Gastrocnemius medialis (tissue), 4 donors: ENCODE data around the gene FTH1. TPM values are rescaled to one million over a fixed set of nuclear protein-coding genes. Genes with fewer than 3 reads are reported as not detected.

Experiments
- ATAC-seq, 2 donors: fragments of 150-250 bp; one replicate each; pipeline ENCODE4 v1.9.1; 2016
- DNase-seq, 2 donors: peaks; one replicate each; pipeline ENCODE4 v3.0.0-alpha.2; 2019
- H3K27ac ChIP-seq, 4 donors: fragments of 200-600 bp; sonication (generic); 1 replicate in 1 of 4; 2 replicates in 3 of 4; pipeline ENCODE4 v1.5.1; 2016 to 2018; ENCODE audit warnings: mild to moderate bottlenecking in 2 of 4, moderate library complexity in 1 of 4
- H3K27me3 ChIP-seq, 3 donors: fragments of 200-600 bp; sonication (generic) in 2 of 3; 1 replicate in 1 of 3; 2 replicates in 2 of 3; pipeline versions ENCODE4 v1.5.1 to v1.6.0; 2016 to 2019; ENCODE audit warnings: mild to moderate bottlenecking in 1 of 3, moderate library complexity in 1 of 3
- H3K36me3 ChIP-seq, 2 donors: fragments of 200-600 bp; sonication (generic) in 1 of 2; one replicate each; pipeline ENCODE4 v1.5.1; 2017 to 2018
- H3K4me1 ChIP-seq, 2 donors: fragments of 200-600 bp; sonication (generic) in 1 of 2; one replicate each; pipeline ENCODE4 v1.5.1; 2016 to 2017; ENCODE audit warnings: mild to moderate bottlenecking in 2 of 2
- H3K4me3 ChIP-seq, 4 donors: fragments of 200-600 bp; sonication (generic) in 3 of 4; 1 replicate in 1 of 4; 2 replicates in 3 of 4; pipeline ENCODE4 v1.5.1; 2016 to 2019; ENCODE audit warnings: mild to moderate bottlenecking in 2 of 4
- H3K9me3 ChIP-seq, 3 donors: fragments of 200-600 bp; sonication (generic) in 2 of 3; 1 replicate in 1 of 3; 2 replicates in 2 of 3; pipeline ENCODE4 v1.5.1; 2016 to 2019
- POLR2A ChIP-seq, 2 donors: fragments of 450-650 bp; IDR thresholded peaks; one replicate each; pipeline ENCODE4 v1.6.1; 2017; ENCODE audit warnings: antibody characterized with exemption in 2 of 2, mild to moderate bottlenecking in 2 of 2, moderate library complexity in 2 of 2
- in situ Hi-C, 4 donors: fragments of 200-750 bp; cut with MboI; loops; one replicate each; pipeline versions ENCODE4 v1.15.0 to v1.8.0; 2017; ENCODE audit warnings: low sequenced_read_pairs in 4 of 4
- intact Hi-C: fragments of 100-400 bp; cut with DNase I; formaldehyde crosslinking; loops from one replicate; pipeline ENCODE4 v1.15.1; 2023; ENCODE audit warnings: low total_unique reads
- total RNA-seq, 4 donors: library from RNA; depleted of rRNA; stranded (reverse); fragments of >200 nt; gene quantifications; one replicate each; pipeline versions ENCODE4 v1.1.0 to v1.2.3, GENCODE V29; 2016
- TF ChIP-seq, protein P1 (sequence below), 5 experiments: fragments of 450-650 bp in 3 of 5; fragments of 200-600 bp in 2 of 5; sonication (generic) in 2 of 5; IDR thresholded peaks in 4 of 5; conservative IDR thresholded peaks in 1 of 5; 1 replicate in 4 of 5; 2 replicates in 1 of 5; pipeline ENCODE4 v1.5.1; 2016 to 2019; ENCODE audit warnings: antibody characterized with exemption in 5 of 5, mild to moderate bottlenecking in 3 of 5, moderate library complexity in 3 of 5

The FTH1 gene
- total RNA-seq, 4 donors from 2014 or later: 1,340 to 3,366 (median 1,705) TPM

- Histone ChIP-seq H3K9me3 (no peaks in the 10 kb centered on the region), H3K36me3 (no peaks in the 10 kb centered on the region), H3K4me3 (no peak within 1 kb of the TSS), H3K27me3 (peaks cover 9 to 13% (median 10%) of the 10 kb centered on the region in 3 donors), H3K4me1 (peaks cover 6% of the 10 kb centered on the region in 2 donors), H3K27ac (no peak within 1 kb of the TSS)
- intact Hi-C loops (no loop called here), in situ Hi-C loops (loop anchor here in 1 of 4 donors (10.0 kb wide), 1 partner anchor 65 kb away; no protein-coding TSS in a partner anchor)
- TF ChIP-seq, protein P1, sequence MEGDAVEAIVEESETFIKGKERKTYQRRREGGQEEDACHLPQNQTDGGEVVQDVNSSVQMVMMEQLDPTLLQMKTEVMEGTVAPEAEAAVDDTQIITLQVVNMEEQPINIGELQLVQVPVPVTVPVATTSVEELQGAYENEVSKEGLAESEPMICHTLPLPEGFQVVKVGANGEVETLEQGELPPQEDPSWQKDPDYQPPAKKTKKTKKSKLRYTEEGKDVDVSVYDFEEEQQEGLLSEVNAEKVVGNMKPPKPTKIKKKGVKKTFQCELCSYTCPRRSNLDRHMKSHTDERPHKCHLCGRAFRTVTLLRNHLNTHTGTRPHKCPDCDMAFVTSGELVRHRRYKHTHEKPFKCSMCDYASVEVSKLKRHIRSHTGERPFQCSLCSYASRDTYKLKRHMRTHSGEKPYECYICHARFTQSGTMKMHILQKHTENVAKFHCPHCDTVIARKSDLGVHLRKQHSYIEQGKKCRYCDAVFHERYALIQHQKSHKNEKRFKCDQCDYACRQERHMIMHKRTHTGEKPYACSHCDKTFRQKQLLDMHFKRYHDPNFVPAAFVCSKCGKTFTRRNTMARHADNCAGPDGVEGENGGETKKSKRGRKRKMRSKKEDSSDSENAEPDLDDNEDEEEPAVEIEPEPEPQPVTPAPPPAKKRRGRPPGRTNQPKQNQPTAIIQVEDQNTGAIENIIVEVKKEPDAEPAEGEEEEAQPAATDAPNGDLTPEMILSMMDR (IDR thresholded peaks at IDR 0.05 in 4 of 5, conservative IDR thresholded peaks at IDR 0.05 in 1 of 5): no peak
- TF ChIP-seq POLR2A (IDR thresholded peaks at IDR 0.05): no peak
- ATAC-seq (no peak), DNase-seq (no peak)
Measured at GRCh38 chr11:61950035-61950547, 17.3 kb downstream of the FTH1 start, which contains the start of gene BEST1. BEST1 (plus strand) TSS chr11:61950351; CDS start chr11:61951807, 1,456 bp downstream.

GRCh38 chr11:61949169-61950034, 18.0 kb downstream of the FTH1 start:
- Histone ChIP-seq H3K9me3 (no peaks in the 10 kb centered on the region), H3K27ac (no peak overlapping the region), H3K27me3 (peaks cover 3 to 9% (median 6%) of the 10 kb centered on the region in 3 donors), H3K36me3 (no peaks in the 10 kb centered on the region), H3K4me1 (peaks cover 0 to 1% of the 10 kb centered on the region in 2 donors), H3K4me3 (no peak overlapping the region)
- in situ Hi-C loops: loop anchor here in 3 of 4 donors (5.0 to 10.0 kb wide), 3 partner anchors 52 to 65 kb away; partner anchors contain the start of gene FADS3 (in 1 of the 3)
- DNase-seq: peak; percentile 63 to 77
- TF ChIP-seq, protein P1 (IDR thresholded peaks at IDR 0.05 in 4 of 5, conservative IDR thresholded peaks at IDR 0.05 in 1 of 5): no peak
- TF ChIP-seq POLR2A (IDR thresholded peaks at IDR 0.05): no peak
- ATAC-seq: peak; percentile 76 to 79
- intact Hi-C loops: loop anchor here (5.0 kb wide), 1 partner anchor 158 kb away; no protein-coding TSS in a partner anchor

DNA sequence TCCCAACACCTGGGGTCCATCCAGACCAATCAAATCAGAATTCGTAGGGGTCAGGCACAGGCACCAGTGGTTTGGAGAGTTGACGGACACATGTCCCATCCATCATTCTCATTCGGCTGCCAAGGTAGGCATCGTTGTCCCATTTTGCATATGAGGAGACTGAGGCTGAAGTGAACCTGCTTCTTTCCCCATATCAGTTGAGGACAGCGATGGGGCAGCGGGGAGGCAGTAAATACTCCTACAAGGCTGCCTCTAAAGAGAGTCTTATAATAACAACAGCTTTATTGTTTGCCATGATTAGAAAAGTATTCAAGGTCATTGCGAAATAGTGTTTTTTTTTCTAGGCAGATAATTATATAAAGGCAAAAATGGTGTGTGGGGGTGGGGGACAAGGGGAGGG, 18.9 kb downstream of the FTH1 start:
- TF ChIP-seq, protein P1 (IDR thresholded peaks at IDR 0.05 in 4 of 5, conservative IDR thresholded peaks at IDR 0.05 in 1 of 5): no peak
- no peak for TF ChIP-seq POLR2A (IDR thresholded peaks at IDR 0.05)
- Histone ChIP-seq H3K4me3 (no peak overlapping the region), H3K4me1 (no peaks in the 10 kb centered on the region), H3K27ac (no peak overlapping the region), H3K36me3 (no peaks in the 10 kb centered on the region), H3K27me3 (peaks cover 0 to 1% (median 0%) of the 10 kb centered on the region in 3 donors), H3K9me3 (no peaks in the 10 kb centered on the region)
- ATAC-seq: no peak
- intact Hi-C loops: loop anchor here (5.0 kb wide), 1 partner anchor 159 kb away; no protein-coding TSS in a partner anchor
- in situ Hi-C loops: loop anchor here in 2 of 4 donors (5.0 to 10.0 kb wide), 2 partner anchors 51 to 54 kb away; partner anchors contain the start of gene FADS3 (in 1 of the 2)
- no peak for DNase-seq

DNA sequence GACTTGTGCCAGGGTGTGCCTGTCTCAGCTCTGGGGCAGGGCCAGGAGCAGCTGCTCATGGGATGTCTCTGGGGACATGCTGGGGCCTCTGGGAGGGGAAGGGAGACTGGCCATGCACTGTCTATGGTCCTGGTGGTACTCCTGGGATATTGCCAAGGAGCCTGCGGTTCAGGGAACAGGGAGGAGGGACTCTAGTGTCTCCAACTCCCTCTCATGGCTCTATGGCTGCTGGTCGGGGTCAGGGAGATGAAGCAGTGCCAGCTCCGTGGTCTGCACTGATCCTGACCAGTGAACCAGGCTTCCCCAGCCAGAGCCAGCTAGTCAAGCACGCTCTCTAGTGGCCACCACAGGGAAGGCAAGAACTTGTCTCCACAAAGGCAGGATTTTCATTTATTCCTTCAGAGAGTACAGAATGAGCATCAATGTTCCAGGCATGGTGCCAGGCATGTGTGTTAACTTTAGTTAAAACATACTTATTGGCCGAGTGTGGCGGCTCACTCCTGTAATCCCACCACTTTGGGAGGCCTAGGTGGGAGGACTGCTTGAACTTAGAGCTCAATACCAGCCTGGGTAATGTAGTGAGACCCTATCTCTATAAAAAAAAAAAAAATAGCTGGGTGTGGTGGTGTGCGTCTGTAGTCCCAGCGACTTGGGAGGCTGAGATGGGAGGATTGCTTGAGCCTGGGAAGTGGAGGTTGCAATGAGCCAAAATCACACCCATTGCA, 19.8 kb downstream of the FTH1 start:
- Histone ChIP-seq H3K36me3 (no peaks in the 10 kb centered on the region), H3K4me1 (no peaks in the 10 kb centered on the region), H3K27me3 (no peaks in the 10 kb centered on the region), H3K27ac (no peak overlapping the region), H3K4me3 (no peak overlapping the region), H3K9me3 (no peaks in the 10 kb centered on the region)
- in situ Hi-C loops: loop anchor here in 2 of 4 donors (5.0 to 10.0 kb wide), 2 partner anchors 50 to 53 kb away; partner anchors contain the start of gene FADS3 (in 1 of the 2)
- intact Hi-C loops: loop anchor here (1.0 to 5.0 kb wide), 5 partner anchors 48 to 160 kb away; no protein-coding TSS in a partner anchor
- ATAC-seq (peak; percentile 89 to 91), DNase-seq (peak; percentile 72 to 82)
- TF ChIP-seq POLR2A (IDR thresholded peaks at IDR 0.05): no peak
- TF ChIP-seq, protein P1 (IDR thresholded peaks at IDR 0.05 in 4 of 5, conservative IDR thresholded peaks at IDR 0.05 in 1 of 5): peak; percentile 80 to 92 (median 90)
